K562 (cell line): Measurements from ENCODE around the gene ODF2. TPM values are rescaled to one million over a fixed set of nuclear protein-coding genes. Genes with fewer than 3 reads are reported as not detected.
A peak's percentile ranks its signal among the peaks of the same experiment; 100 is the strongest.

ENCODE experiments used
- CTCF ChIP-seq, 3 experiments: IDR thresholded peaks in 2 of 3; conservative IDR thresholded peaks in 1 of 3; 2 replicates each; pipeline ENCODE4 v1.5.1; 2011 to 2012; ENCODE audit warnings: low read length in 3 of 3, mild to moderate bottlenecking in 3 of 3, control low read depth in 2 of 3, improper control_type of control experiment in 1 of 3, inconsistent platforms in 1 of 3, low read depth in 1 of 3, mixed read lengths in 1 of 3, moderate library complexity in 1 of 3; ENCODE audit not compliant: insufficient read depth in 2 of 3
- E4F1 ChIP-seq: fragments of 250-450 bp; sonication (Bioruptor Pico); IDR thresholded peaks from 2 replicates; pipeline ENCODE4 v1.5.0; 2021; ENCODE audit warnings: mild to moderate bottlenecking, borderline replicate concordance
- HDAC2 ChIP-seq: fragments of 450-650 bp; IDR thresholded peaks from 2 replicates; pipeline ENCODE4 v1.6.1; 2016; ENCODE audit warnings: mild to moderate bottlenecking
- L3MBTL2 ChIP-seq: fragments of 450-650 bp; IDR thresholded peaks from 2 replicates; pipeline ENCODE4 v1.6.1; 2016; ENCODE audit warnings: mild to moderate bottlenecking, moderate library complexity
- POLR2AphosphoS5 ChIP-seq: IDR thresholded peaks from 2 replicates; pipeline ENCODE4 v1.6.1; 2011; ENCODE audit warnings: mild to moderate bottlenecking, low read depth, low read length, moderate library complexity; ENCODE audit not compliant: control insufficient read depth, insufficient read depth
- TCF7 ChIP-seq: sonication (generic); IDR thresholded peaks from 2 replicates; pipeline ENCODE4 v1.6.1; 2016; ENCODE audit warnings: antibody characterized with exemption, borderline replicate concordance
- TEAD1 ChIP-seq, 2 experiments: fragments of 450-650 bp in 1 of 2; sonication (generic) in 1 of 2; formaldehyde crosslinking; IDR thresholded peaks; 2 replicates each; pipeline versions ENCODE4 v1.4.0 to v1.8.0; 2020 to 2022; ENCODE audit warnings: mild to moderate bottlenecking in 2 of 2, missing genetic modification reagents in 1 of 2
- ZBTB11 ChIP-seq, 3 experiments: fragments of 200-800 bp in 1 of 3; fragments of 250-450 bp in 1 of 3; fragments of 450-650 bp in 1 of 3; sonication (Bioruptor Pico) in 1 of 3; sonication (Bioruptor generic) in 1 of 3; formaldehyde crosslinking in 1 of 3; IDR thresholded peaks; 2 replicates each; pipeline versions ENCODE4 v1.6.1 to v1.8.0; 2016 to 2022; ENCODE audit warnings: mild to moderate bottlenecking in 2 of 3, missing genetic modification characterization in 2 of 3, missing compliant biosample characterization in 1 of 3, moderate library complexity in 1 of 3
- ZFX ChIP-seq: sonication (generic); formaldehyde crosslinking; IDR thresholded peaks from 2 replicates; pipeline ENCODE4 v1.8.0; 2022; ENCODE audit warnings: mild to moderate bottlenecking, missing genetic modification reagents, moderate library complexity
- ZNF12 ChIP-seq: sonication (generic); formaldehyde crosslinking; IDR thresholded peaks from 2 replicates; pipeline ENCODE4 v1.4.0; 2020; ENCODE audit warnings: mild to moderate bottlenecking, missing genetic modification reagents
- ZNF143 ChIP-seq: sonication (generic); formaldehyde crosslinking; IDR thresholded peaks from 2 replicates; pipeline ENCODE4 v1.9.0; 2022; ENCODE audit warnings: mild to moderate bottlenecking, missing genetic modification reagents
- polyA plus RNA-seq, 8 experiments: library from polyadenylated mRNA; depleted of rRNA in 4 of 8; stranded (reverse) in 5 of 8; unstranded in 3 of 8; fragments of >200 nt; fragmentation: Nextera tagmentation in 2 of 8; fragmentation: Illumina TruSeq in 1 of 8; extraction: Ambion mirVana in 2 of 8; extraction: Trizol in 1 of 8; gene quantifications; 2 replicates each; pipeline versions ENCODE4 v1.2.1 to v1.2.3, GENCODE V29; 2011 to 2014; ENCODE audit warnings: inconsistent platforms in 1 of 8, missing spikeins in 1 of 8
- total RNA-seq, 7 experiments: library from RNA; depleted of rRNA in 6 of 7; stranded (reverse); fragments of >200 nt in 6 of 7; fragmentation: Illumina TruSeq in 2 of 7; extraction: Trizol in 2 of 7; gene quantifications; 2 replicates each; pipeline versions ENCODE4 v1.2.1 to v1.2.3, GENCODE V29; 2011 to 2021; ENCODE audit warnings: low replicate concordance in 1 of 7

The ODF2 gene
- total and polyA plus RNA-seq, 9 of the 15 experiments (the other 6 are each of a cell fraction or from before 2014, with no cell fraction given) = 16.5 to 83.2 (median 69.7) TPM

- TF ChIP-seq CTCF (IDR thresholded peaks at IDR 0.05 in 2 of 3, conservative IDR thresholded peaks at IDR 0.05 in 1 of 3; ENCODE audit: insufficient read depth in 2 of 3, low read depth in 1 of 3, low read length in 3 of 3) = peak; percentile 75 to 85 (median 84)
- TF ChIP-seq POLR2AphosphoS5 = 0 out of 2 replicates have a peak, but pooled peaks have one; percentile 29
- peak; percentile 82 for TF ChIP-seq L3MBTL2
- TF ChIP-seq ZNF12 = peak; percentile 70; the same call in 1 of the 2 replicates
- peak; percentile 82 for TF ChIP-seq HDAC2
- TF ChIP-seq ZFX (CRISPR knock-in tag) = peak; percentile 70
- TF ChIP-seq E4F1 (CRISPR knock-in tag) = no peak
- TF ChIP-seq ZBTB11 (CRISPR knock-in tag; IDR thresholded peaks at IDR 0.05) = 0 out of 6 replicates have a peak, but pooled peaks of 1 of the 3 experiments have one; percentile 1
- peak in 1 of 2 experiments; percentile 55; a peak in 1 of 4 replicates for TF ChIP-seq TEAD1 (CRISPR knock-in tag; IDR thresholded peaks at IDR 0.05)
- no peak; the same call in 1 of the 2 replicates for TF ChIP-seq TCF7
- no peak for TF ChIP-seq ZNF143
Observed at GRCh38 chr9:128420060-128420650, 35.7 kb upstream of the ODF2 start (continued).
